Ecto neural progenitor cell (in vitro differentiated cells): ENCODE data around the gene CDR2.

ENCODE experiments used
- DNase-seq: peaks from one replicate; pipeline ENCODE4 v3.0.0-alpha.2; 2018; ENCODE audit warnings: low spot score

Gene CDR2

DNA sequence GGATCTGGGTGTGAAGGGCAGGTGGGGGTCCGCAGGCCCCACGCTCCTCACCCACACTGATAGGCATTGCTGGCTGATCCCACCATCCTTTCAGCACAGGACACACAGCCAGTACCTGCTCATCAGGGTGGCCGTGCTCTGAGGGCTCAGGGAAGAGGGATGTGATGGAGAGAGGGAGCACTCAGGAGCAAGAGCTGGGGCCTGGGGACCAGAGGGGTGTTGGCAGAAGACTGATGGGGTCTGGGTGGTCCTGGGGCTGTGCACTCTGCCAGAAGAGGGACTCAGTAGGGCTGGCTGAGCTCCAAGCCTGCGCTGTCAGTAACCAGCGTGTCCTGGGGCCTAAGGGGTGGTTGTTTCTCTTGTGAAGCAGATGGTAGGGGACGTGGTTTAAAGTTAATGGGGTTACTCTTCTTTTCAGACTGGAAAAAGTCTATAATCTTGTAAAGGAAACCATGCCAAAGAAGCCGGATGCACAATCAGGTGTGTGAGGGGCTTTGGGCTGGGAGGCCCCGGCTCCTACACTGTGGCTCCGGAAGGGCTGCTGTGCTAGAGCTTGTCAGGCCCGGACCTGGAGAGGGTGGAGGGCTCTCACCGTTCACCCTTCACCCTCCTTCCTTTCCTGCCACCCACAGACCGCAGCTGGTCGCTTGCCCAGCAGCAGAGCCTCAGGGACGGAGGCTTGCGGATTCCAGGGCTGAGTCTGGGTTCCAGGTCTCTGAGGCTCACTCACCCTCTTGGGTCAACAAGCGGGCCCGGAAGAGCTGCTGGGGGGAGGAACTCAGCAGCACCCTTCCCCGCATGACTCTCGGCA lies 49.4 kb downstream of the CDR2 start:
- no peak for DNase-seq

DNA sequence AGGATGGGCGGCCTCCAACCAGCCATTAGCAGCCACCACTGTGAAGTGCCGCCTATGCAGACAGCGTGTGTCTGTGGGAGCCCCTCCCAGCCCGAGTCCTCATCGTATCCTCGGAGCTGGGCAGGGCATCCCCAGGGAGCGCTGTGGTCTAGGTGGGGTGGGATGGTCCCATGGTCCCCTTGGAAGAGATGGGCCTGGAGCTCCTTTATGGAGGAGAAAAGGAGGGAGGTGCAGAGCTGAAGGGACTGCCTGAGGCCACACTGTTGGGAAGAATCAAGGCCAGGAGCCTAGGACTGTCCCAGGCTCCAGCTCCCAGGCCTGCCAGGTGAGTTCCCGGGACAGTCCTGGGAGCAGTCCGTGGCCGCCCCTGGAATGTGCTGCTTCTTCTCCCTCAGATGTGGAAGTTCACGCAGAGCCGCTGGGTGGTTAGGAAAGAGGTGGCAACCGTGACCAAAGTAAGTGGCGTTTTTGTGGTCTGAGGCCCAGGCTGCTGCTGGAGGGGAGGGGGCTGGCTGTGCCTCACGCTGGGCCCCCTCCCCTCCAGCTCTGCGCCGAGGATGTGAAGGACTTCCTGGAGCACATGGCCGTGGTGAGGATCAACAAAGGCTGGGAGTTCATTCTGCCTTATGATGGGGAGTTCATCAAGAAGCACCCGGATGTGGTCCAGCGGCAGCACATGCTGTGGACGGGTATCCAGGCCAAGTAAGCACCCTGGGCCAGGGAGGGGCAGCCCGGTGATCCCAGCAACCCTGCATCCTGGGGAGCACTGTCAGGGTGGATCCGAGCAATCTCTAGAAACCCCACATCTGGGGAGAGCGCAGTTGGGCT lies 50.2 kb downstream of the CDR2 start:
- no peak for DNase-seq

DNA sequence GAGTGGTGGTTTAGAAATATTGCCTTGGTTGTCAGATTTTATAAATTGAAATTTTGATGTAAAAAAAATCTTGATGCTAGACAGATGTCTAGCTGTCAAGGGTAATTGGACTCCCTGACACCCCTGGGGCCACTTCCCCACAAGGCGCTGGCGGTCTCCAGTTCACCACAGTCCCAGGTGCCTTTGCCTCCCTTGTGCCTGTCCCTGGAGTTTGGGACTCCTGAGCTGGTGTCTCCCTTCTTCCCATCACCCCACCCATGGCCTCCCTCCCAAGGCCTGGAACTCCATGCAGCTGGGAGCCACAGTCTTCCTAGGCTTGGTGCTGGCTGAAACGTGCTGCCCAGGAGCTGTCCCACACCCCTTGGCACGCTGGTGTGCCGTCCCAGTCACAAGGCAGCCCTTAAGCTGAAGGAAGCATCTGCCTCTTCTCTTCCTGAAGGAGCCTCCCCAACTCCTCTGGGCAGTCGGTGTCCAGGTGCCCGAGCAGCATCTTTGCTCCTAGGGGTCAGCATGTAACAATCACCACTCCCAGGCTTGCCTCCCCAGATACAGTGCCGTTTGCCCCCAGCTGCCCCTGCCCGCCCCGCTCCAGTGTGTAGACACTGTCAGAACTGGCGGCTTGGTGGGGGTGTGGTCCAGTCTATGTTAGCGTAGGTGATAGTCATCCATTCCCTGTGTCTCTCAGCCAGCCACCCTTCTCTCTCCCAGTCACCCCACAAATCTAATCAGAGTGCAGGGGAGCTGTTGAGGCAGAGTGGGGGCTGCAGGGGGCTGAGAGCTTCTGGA lies 51.1 kb downstream of the CDR2 start:
- DNase-seq = no peak

DNA sequence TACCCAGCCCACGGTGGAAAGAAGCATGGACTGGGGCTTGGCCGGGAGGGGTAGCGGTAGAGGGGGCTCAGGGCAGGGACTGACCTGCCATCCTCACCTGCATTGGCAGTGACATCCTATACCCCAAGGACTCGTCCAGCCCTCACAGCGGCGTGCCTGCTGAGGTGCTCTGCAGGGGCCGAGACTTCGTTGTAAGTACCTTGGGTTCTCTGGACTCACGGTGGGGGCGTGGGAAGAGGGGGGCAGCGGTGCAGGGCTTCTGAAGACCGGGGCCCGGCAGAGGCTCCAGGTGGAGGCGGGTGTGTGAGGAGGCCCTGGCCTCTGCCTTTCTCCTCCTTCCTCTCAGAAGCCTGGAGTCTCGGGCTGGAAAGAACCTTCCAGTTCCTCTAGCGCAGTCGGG lies 51.7 kb downstream of the CDR2 start:
- DNase-seq = no peak

DNA sequence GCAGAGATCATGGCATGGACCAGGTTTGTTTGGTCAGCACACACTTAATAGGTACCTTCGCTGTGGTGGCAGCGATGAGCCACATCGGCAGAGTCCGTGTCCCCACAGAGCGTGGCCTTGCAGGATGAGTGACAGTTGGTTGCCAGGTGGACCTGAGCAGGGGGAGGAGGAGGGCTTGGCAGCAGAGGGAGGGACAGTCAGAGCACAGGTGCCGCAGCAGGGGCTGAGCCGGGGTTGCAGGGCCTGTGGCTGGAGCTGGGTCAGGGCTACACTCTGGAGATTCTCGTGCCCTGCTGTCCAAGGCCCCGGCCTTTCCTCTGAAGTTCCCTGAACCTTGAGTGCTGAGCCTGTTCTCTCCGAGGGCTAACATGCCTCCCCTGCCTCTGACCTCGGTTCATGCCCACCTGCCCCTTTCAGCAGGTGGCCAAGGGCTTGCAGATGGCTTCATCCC lies 52.4 kb downstream of the CDR2 start:
- DNase-seq = no peak

DNA sequence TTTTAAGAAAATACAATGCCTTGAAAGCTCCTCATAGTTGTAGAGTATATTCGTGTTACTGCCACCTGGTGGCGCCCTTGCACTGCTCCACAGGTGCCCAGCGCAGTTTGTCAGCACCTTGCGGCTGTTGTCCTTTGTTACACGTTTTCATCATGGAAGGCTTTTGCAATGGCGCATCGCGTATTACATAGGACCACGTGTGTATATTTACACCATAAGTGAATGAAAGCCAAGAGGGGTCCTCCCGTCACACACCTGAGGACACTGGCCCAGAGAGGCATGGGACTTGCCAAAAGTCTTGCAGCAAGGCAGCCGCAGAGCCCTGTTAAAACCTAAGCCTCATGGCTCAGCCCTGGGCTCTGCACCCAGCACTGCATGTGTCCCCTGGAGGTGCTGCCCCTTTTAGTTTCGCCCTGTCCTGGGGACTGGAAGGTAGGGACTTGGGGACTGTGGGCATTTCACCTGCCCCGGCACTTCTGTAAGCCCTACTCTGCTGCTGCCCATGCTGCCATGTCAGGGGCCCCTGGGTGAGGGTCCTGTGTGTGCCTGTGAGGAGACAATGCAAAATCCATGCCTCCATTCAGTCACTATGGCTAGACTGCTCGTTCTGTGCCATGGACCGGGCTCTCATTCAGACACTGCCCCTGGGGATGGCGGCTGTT lies 52.9 kb downstream of the CDR2 start:
- peak; percentile 76 for DNase-seq

DNA sequence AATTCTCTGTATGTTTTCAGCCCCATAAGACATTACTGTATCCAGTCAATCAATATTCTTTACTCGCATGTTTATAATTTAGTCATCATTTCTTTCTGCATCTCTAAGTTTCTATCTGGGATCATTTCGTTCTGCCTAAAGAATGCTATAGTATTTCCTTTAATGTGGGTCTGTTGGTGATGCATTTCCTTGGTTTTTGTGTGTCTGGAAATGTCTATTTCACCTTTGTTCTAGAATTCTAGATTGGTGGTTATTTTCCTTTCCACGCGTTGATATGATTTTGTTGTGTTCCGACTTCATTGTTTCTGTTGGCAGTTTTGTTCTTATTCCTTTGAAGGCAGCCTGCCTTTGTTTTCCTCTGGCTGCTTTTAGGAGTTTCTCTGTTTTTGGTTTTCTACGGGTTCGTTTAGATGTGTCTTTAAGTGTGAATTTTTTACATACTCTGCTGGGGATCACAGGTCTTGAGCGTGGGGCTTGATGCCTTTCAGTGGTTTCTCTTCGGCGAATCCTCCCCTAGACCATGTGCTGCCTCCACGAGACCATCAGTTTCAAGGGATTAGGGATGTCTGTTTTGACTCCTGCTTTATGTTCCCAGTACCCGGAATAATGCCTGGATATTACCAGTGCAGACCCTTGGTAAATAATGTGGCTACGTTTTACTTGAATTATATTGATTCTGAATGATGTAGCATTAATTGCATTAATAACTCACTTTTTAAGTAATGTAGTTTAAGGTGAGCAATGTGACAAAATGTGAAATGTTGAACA lies 53.7 kb downstream of the CDR2 start:
- DNase-seq = no peak

DNA sequence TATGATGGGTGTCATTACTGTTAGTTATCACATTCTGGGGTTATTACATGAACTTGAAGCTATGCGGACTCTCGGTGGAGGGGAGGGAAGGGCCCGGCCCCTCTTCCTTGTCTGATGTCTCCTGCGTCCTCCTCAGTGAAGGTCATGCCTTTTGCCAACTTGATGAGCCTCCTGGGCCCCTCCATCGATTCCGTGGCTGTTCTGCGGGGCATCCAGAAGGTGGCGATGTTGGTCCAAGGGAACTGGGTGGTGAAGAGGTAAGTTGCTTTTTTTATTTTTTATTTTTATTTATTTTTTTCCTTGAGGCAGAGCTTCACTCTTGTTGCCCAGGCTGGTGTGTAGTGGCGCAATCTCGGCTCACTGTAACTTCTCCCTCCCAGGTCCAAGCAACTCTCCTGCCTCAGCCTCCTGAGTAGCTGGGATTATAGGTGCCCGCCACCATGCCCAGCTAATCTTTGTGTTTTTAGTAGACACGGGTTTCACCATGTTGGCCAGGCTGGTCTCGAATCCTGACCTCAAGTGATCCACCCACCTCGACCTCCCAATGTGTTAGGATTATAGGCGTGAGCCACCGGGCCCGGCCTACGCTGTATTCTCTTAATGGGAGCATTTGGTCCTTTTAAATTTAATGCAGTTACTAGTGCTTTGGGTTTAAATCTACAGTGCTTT lies 55.6 kb downstream of the CDR2 start:
- DNase-seq = no peak

DNA sequence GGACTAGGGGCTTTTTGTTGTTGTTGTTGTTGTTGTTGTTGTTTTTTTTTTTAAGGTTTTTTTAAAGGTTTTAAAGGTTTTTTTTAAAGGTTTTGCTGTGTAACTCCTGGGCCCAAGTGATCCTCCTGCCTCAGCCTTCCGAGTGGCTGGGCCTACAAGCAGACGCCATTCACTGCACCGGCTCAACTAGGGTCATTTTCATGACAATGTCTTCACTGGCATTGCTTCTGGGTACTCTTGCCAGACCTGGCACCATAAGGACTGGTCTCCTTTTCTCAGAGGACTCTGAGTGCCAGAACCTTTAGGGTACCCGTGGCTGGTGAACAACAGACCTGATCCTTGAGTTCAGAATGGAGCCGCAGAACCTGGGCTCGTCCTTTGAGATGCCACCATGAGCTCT lies 56.8 kb downstream of the CDR2 start:
- peak; percentile 15 for DNase-seq

DNA sequence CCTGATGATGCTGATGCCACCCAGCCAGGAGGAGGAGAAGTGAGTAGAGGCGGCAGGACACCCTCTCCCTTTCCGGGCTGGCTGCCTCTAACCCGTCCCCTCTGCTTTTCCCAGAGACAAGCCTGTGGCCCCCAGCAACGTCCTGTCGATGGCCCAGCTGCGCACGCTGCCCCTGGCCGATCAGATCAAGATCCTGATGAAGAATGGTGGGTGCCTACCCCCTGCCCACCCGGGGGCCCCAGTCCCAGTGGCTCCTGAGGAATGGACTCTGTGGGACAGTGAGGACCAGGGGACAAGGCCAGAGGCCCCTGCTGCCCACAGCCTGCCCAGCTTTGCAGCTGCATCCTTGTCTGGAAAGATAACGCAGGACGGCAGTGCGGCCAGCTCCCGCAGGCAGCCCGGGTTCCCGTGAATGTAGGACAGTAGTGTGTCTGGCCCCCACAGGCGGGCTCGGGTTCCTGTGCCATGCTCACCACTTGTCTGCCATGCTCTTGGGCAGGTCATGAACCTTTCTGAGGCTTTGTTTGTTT lies 57.4 kb downstream of the CDR2 start:
- peak; percentile 37 for DNase-seq

DNA sequence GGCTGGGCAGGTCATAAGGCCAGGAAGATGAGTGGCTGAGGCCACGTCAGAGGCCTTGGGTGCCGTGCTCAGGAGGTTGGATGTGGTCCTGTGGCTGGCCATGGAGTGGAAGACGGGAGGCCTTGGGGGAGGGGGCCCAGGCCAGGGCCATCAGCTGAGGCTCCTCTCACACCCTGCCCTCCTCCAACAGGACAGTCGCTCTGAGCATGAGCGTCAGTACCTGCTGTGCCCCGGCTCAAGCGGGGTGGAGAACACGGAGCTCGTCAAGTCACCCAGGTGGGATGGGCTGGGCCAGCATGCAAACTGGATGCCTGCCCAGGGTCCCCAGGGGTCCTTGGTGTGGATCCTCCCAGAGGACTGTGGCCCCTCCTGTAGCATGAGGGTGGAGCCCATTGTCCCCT lies 58.0 kb downstream of the CDR2 start:
- DNase-seq = peak; percentile 10

DNA sequence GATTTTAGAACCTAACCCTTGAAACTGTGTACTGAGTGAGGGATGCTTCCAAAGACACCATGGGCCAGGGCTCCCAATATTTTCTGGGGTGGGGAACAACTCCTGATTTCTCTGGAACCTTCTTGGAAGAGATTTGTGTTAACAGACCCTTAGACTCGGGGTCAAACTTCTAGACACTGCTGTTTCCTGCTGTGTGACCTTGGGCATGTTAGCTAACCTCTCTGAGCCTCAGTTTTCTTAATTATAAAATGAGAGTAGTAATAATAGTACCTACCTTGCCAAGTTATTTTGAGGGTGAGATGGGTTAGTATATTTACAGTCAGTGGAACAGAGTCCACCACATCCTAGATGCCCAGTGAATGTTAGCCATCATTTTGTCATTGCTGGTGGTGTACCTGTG lies 58.4 kb downstream of the CDR2 start:
- DNase-seq = no peak

DNA sequence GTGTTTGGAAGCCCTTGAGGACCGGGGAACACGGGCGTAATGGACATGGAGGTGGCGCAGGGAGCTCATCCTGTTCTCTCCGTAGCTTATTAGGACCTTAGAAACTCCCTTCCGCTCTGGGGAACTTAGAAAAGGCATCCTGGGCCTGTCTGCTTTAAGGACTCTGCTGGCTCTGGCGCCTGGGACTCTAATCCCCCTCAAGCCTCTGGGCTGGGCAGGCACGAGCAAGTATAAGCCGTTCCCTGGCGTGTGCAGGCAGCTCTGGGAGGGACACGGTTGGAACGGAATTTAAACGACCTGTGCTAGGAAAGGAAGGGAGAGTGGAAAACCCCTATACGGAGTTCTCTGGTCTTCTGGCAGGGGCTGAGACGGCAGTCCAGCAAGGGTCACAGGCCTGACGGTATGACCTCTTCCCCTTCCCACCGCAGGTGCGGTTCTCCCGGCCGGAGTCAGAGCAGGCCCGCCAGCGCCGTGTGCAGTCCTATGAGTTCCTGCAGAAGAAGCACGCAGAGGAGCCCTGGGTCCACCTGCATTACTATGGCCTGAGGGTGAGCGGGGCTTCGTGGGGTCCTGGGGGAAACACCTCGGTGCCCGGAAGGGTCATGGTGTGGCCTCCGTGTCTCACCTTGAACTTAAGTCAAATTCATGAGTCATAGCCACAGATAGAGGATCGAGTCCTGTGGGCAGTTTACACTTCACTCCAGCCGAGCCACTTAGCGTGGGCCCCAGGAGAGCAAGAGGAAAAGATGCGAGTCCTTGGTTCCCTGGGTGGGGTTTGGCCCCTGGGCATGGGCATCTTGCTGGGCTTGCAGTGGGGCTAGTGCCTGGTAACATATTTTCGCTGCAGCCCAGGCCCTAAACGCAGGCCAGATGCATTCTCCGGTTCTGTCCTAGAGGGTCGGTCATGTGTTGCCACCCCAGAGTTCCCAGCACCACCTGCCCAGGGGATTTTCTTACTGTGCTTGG lies 59.5 kb downstream of the CDR2 start:
- DNase-seq = peak; percentile 47

DNA sequence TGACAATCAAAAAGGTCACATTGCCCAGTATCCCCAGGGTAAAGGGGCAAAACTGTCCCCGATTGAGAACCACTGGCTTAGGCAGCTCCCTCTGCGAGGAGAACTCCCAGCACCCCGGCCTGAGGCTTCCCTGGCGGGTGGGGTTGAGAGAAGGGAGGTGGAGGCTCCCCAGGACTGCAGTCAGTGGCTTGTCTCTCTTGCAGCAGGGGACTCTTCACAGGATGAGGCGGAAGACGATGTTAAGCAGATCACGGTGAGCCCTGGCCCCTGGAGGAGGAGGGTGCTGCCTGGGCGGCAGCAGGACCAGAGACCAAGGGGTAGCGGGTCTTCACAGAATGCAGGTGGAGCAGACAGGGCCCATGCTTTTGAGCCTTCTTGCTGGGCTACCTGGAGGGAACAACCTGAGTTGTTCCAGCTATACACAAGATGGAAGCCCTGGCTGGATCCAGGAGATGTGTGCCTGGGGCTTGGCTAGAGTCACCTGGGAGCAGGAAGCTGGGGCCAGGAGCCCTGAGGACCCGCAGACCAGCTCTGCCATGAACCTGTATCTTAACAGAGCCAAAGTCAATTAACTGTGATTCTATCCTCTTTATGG lies 60.4 kb downstream of the CDR2 start:
- peak; percentile 32 for DNase-seq

DNA sequence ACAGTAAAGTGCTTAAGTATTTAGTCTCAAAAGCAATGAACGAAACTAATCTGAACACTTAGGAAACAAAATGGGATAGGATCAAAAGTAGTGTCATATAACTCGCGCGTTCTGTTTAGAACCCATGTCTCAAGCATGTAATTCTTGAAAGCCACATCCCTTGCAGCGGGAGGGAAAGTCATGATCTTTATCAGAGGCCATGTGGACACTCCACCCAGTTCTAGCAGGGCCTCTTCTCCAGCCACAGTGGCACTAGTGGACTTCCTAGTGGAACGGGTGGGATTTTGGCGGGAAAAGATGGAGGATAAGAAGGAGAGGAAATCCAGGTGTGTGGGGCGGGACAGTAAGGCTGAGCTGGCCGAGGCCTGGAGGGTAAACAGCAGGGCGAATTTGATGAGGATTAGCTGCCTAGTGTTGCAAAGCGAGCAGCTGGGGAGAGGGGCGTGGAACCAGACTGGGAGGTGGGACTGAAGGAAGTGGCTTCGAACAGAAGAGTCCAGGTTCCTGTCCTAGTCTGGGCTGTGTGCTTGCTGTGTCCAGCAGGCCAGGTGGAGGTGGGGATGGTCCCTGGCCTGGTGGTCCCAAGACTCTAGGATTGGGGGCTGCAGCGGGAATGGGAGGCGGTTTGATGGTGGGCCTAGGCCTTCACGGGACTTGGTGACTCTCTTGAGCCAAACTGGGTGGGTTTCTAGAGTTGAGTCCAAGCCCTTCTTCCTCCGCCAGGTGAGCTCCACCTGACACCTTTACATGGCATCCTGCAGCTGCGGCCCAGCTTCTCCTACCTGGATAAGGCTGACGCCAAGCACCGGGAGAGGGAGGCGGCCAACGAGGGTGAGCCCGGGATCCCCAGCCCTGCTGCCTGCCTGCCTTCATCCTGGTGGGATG lies 61.3 kb downstream of the CDR2 start:
- no peak for DNase-seq

DNA sequence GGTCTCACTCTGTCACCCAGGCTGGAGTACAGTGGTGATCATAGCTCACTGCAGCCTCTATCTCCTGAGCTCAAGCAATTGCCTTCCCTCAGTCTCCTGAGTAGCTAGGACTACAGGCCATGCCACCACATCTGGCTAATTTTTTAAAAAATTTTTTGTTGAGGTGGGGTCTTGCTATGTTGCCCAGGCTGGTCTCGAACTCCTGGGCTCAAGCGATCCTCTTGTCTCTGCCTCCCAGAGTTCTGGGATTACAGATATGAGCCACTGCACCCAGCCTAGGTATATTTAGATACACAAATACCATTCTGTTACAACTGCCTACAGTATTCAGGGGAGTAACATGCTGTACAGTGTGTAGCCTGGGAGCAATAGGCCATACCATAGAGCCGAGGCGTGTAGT lies 62.9 kb downstream of the CDR2 start:
- no peak for DNase-seq

DNA sequence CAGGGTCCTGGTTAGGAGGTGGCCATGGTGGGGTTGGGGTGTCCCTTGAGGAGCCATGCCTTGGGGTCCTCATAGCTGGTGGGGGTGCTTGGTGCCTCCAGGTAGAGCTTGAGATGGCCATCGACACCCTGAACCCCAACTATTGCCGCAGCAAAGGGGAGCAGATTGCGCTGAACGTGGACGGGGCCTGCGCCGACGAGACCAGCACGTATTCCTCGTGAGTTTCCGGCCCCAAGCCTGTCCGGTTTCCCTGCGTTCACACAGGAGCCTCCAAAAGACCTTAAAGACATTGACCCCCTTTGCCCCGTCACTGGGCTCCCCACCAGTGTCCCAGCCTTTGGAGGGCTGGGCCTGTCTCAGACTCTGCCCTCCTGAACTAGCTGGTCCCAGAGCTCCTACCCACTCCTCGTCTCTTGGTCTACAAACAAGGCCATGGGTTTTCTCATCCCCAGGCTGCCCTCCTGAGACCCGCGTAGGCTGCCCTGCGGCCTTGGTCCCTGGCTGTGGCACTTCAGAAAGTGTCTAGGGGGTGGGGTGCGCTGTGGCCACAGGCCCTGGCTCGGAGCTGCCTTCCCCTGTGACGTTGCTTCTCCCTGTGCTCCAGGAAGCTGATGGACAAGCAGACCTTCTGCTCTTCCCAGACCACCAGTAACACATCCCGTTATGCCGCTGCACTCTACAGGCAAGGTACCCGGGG lies 65.4 kb downstream of the CDR2 start:
- no peak for DNase-seq
